Measurements from ENCODE around the gene CAP2. TPM values are rescaled to one million over a fixed set of nuclear protein-coding genes. Genes with fewer than 3 reads are reported as not detected.

CAP2 gene
- total RNA-seq, 2 donors from 2014 or later = 2.3 to 5.7 TPM

GRCh38 chr6:17478223-17478907 is 85.0 kb downstream of the CAP2 start:
- H3K27ac ChIP-seq = no peak overlapping the region
- no peak for TF ChIP-seq POLR2A (IDR thresholded peaks at IDR 0.05)
- TF ChIP-seq CTCF (IDR thresholded peaks at IDR 0.05) = no peak
- intact Hi-C loops (cut with DNase I) = no loop called here

DNA sequence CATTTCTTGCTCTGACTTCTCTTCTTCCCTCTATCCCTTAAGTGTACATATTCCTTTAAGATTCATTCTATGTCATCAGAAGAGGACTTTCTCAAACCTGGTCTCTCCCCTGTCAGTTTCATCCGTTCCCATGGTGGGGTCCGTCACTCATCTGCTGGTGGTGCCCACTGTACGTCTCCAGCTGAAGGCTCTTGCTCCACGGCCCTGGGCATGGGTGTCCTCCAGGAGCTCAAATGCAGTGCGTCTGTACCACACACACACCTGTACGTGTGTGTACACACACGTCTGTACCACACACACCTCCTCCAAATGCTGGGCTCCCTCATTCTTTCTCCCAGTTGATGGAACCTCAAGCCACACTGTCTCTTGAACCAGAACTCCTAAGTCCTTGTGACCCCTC is 85.6 kb downstream of the CAP2 start:
- ATAC-seq (no peak), DNase-seq (no peak)
- 85 to 87% methylated on average over 7 of the region's 7 CpGs for WGBS, 2 donors
- Histone ChIP-seq H3K4me1 (no peaks in the 10 kb centered on the region), H3K9me3 (no peaks in the 10 kb centered on the region), H3K36me3 (replicated peaks in 1 of 2; ENCODE audit: insufficient read depth in 1 of 2, low read depth in 2 of 2) (no peaks in the 10 kb centered on the region), H3K27me3 (no peaks in the 10 kb centered on the region), H3K4me3 (no peak overlapping the region), H3K27ac (no peak overlapping the region)
- TF ChIP-seq POLR2A (IDR thresholded peaks at IDR 0.05) = no peak
- no peak for TF ChIP-seq CTCF (IDR thresholded peaks at IDR 0.05)
- intact Hi-C loops (cut with DNase I) = no loop called here

More at GRCh38 chr6:17478223-17478907, 85.0 kb downstream of the CAP2 start:
- ATAC-seq = no peak
- Histone ChIP-seq H3K36me3 (replicated peaks in 1 of 2; ENCODE audit: insufficient read depth in 1 of 2, low read depth in 2 of 2) (no peaks in the 10 kb centered on the region), H3K9me3 (no peaks in the 10 kb centered on the region), H3K4me3 (no peak overlapping the region), H3K27me3 (no peaks in the 10 kb centered on the region), H3K4me1 (no peaks in the 10 kb centered on the region)
- WGBS, 2 donors = 89% methylated on average over 7 of the region's 7 CpGs
- no peak for DNase-seq

DNA sequence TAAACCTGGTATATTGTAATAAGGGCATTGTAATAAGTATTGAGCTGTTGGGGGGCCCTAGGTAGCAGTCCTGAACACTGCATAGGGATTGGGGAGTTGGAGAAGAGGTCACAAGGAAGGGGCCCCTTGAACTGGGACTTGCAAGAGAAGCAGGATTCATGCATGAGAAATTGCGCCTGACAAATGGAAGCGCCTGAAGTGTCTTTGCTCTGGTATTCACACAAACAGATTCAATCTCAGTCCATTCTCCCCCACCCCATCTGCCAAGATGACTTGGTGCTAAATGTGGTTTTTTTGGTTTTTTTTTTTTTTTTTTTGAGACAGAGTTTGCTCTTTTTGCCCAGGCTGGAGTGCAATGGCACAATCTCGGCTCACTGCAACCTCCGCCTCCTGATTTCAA is 87.1 kb downstream of the CAP2 start:
- 95 to 99% methylated on average over 4 of the region's 4 CpGs for WGBS, 2 donors
- DNase-seq (no peak), ATAC-seq (no peak)
- Histone ChIP-seq H3K9me3 (no peaks in the 10 kb centered on the region), H3K4me1 (no peaks in the 10 kb centered on the region), H3K4me3 (no peak overlapping the region), H3K27me3 (no peaks in the 10 kb centered on the region), H3K27ac (no peak overlapping the region), H3K36me3 (replicated peaks in 1 of 2; ENCODE audit: insufficient read depth in 1 of 2, low read depth in 2 of 2) (no peaks in the 10 kb centered on the region)
- intact Hi-C loops (cut with DNase I) = no loop called here
- TF ChIP-seq POLR2A (IDR thresholded peaks at IDR 0.05) = no peak
- TF ChIP-seq CTCF (IDR thresholded peaks at IDR 0.05) = no peak

GRCh38 chr6:17482711-17483110 is 89.3 kb downstream of the CAP2 start:
- DNase-seq (no peak), ATAC-seq (no peak)
- H3K27ac ChIP-seq = no peak overlapping the region
- 95 to 99% methylated on average over 7 of the region's 7 CpGs for WGBS, 2 donors
- no peaks in the 10 kb centered on the region for H3K4me1 ChIP-seq
- TF ChIP-seq POLR2A (IDR thresholded peaks at IDR 0.05) (no peak), CTCF (IDR thresholded peaks at IDR 0.05) (no peak)
- no peaks in the 10 kb centered on the region for H3K36me3 ChIP-seq (replicated peaks in 1 of 2; ENCODE audit: insufficient read depth in 1 of 2, low read depth in 2 of 2)
- no peaks in the 10 kb centered on the region for H3K9me3 ChIP-seq
- intact Hi-C loops (cut with DNase I) = no loop called here
- no peaks in the 10 kb centered on the region for H3K27me3 ChIP-seq
- H3K4me3 ChIP-seq = no peak overlapping the region

GRCh38 chr6:17483391-17484016 is 90.1 kb downstream of the CAP2 start:
- intact Hi-C loops (cut with DNase I) = no loop called here
- DNase-seq = no peak
- no peaks in the 10 kb centered on the region for H3K9me3 ChIP-seq
- no peaks in the 10 kb centered on the region for H3K4me1 ChIP-seq
- ATAC-seq = no peak
- WGBS, 2 donors = 85 to 95% methylated on average over 11 of the region's 11 CpGs
- no peaks in the 10 kb centered on the region for H3K27me3 ChIP-seq
- H3K27ac ChIP-seq = no peak overlapping the region
- H3K4me3 ChIP-seq = no peak overlapping the region
- TF ChIP-seq CTCF (IDR thresholded peaks at IDR 0.05) (no peak), POLR2A (IDR thresholded peaks at IDR 0.05) (no peak)
- no peaks in the 10 kb centered on the region for H3K36me3 ChIP-seq (replicated peaks in 1 of 2; ENCODE audit: insufficient read depth in 1 of 2, low read depth in 2 of 2)

Data from body of pancreas (tissue), 4 donors.